HepG2 (cell line): ENCODE data around the gene TRAPPC12. TPM values are rescaled to one million over a fixed set of nuclear protein-coding genes. Genes with fewer than 3 reads are reported as not detected.

ENCODE experiments used
- ARNT ChIP-seq: fragments of 450-650 bp; IDR thresholded peaks from 2 replicates; pipeline ENCODE4 v1.6.1; 2017
- FOXC1 ChIP-seq: sonication (generic); formaldehyde crosslinking; IDR thresholded peaks from 2 replicates; pipeline ENCODE4 v1.8.0; 2022; ENCODE audit warnings: mild to moderate bottlenecking, missing genetic modification reagents, borderline replicate concordance
- HNRNPL ChIP-seq: fragments of 200-400 bp; formaldehyde crosslinking; IDR thresholded peaks from 2 replicates; pipeline ENCODE4 v1.6.1; 2017; ENCODE audit warnings: mild to moderate bottlenecking, low read depth, low read length
- IRF2 ChIP-seq: IDR thresholded peaks from 2 replicates; pipeline ENCODE4 v1.6.1; 2018; ENCODE audit warnings: missing genetic modification reagents, missing compliant biosample characterization
- LRRFIP1 ChIP-seq: sonication (generic); formaldehyde crosslinking; conservative IDR thresholded peaks from 2 replicates; pipeline ENCODE4 v1.4.0; 2020; ENCODE audit warnings: missing genetic modification reagents
- ONECUT2 ChIP-seq: sonication (generic); formaldehyde crosslinking; IDR thresholded peaks from 2 replicates; pipeline ENCODE4 v1.4.0; 2020; ENCODE audit warnings: missing genetic modification reagents
- ZNF235 ChIP-seq: sonication (generic); formaldehyde crosslinking; IDR thresholded peaks from 2 replicates; pipeline ENCODE4 v1.8.1; 2023; ENCODE audit warnings: mild to moderate bottlenecking, missing genetic modification reagents, borderline replicate concordance
- ZNF280B ChIP-seq: sonication (generic); formaldehyde crosslinking; IDR thresholded peaks from 2 replicates; pipeline ENCODE4 v1.5.0; 2020; ENCODE audit warnings: missing genetic modification reagents, mild to moderate bottlenecking, borderline replicate concordance
- ZNF281 ChIP-seq: sonication (generic); formaldehyde crosslinking; IDR thresholded peaks from 2 replicates; pipeline ENCODE4 v1.4.0; 2020; ENCODE audit warnings: missing genetic modification reagents, borderline replicate concordance
- ZNF292 ChIP-seq: sonication (generic); formaldehyde crosslinking; IDR thresholded peaks from 2 replicates; pipeline ENCODE4 v1.8.1; 2022; ENCODE audit warnings: mild to moderate bottlenecking, low read depth, missing genetic modification reagents, borderline replicate concordance
- ZNF335 ChIP-seq: sonication (generic); formaldehyde crosslinking; IDR thresholded peaks from 2 replicates; pipeline ENCODE4 v1.4.0; 2020; ENCODE audit warnings: missing genetic modification reagents
- ZNF343 ChIP-seq: sonication (generic); formaldehyde crosslinking; IDR thresholded peaks from 2 replicates; pipeline ENCODE4 v1.4.0; 2020; ENCODE audit warnings: mild to moderate bottlenecking, missing genetic modification reagents
- ZNF430 ChIP-seq: sonication (generic); formaldehyde crosslinking; IDR thresholded peaks from 2 replicates; pipeline ENCODE4 v1.9.0; 2021; ENCODE audit warnings: mild to moderate bottlenecking, missing genetic modification reagents
- ZNF512 ChIP-seq: sonication (generic); formaldehyde crosslinking; IDR thresholded peaks from 2 replicates; pipeline ENCODE4 v1.4.0; 2020; ENCODE audit warnings: mild to moderate bottlenecking, missing genetic modification reagents
- ZNF605 ChIP-seq: sonication (generic); formaldehyde crosslinking; IDR thresholded peaks from 2 replicates; pipeline ENCODE4 v1.8.0; 2022; ENCODE audit warnings: mild to moderate bottlenecking, missing genetic modification reagents
- ZNF629 ChIP-seq: sonication (generic); formaldehyde crosslinking; conservative IDR thresholded peaks from 2 replicates; pipeline ENCODE4 v1.5.0; 2020; ENCODE audit warnings: missing genetic modification reagents
- ZNF691 ChIP-seq: sonication (generic); formaldehyde crosslinking; IDR thresholded peaks from 2 replicates; pipeline ENCODE4 v1.4.0; 2020; ENCODE audit warnings: missing genetic modification reagents, low read depth, mild to moderate bottlenecking, borderline replicate concordance
- ZNF772 ChIP-seq: sonication (generic); formaldehyde crosslinking; IDR thresholded peaks from 2 replicates; pipeline ENCODE4 v1.5.0; 2020; ENCODE audit warnings: mild to moderate bottlenecking, missing genetic modification reagents
- ZNF891 ChIP-seq: sonication (generic); formaldehyde crosslinking; IDR thresholded peaks from 2 replicates; pipeline ENCODE4 v1.5.0; 2020; ENCODE audit warnings: mild to moderate bottlenecking, missing genetic modification reagents
- polyA plus RNA-seq, 8 experiments: library from polyadenylated mRNA; depleted of rRNA in 3 of 8; stranded (reverse) in 7 of 8; unstranded in 1 of 8; fragments of >200 nt; fragmentation: Illumina TruSeq in 4 of 8; extraction: Trizol in 4 of 8; gene quantifications; 2 replicates each; pipeline versions ENCODE4 v1.2.1 to v1.2.3, GENCODE V29; 2011 to 2016; ENCODE audit warnings: low read depth in 4 of 8, missing spikeins in 1 of 8, mixed read lengths in 1 of 8; ENCODE audit not compliant: insufficient read depth in 1 of 8
- total RNA-seq, 5 experiments: library from RNA; depleted of rRNA; stranded (reverse); fragments of >200 nt; fragmentation: Illumina TruSeq; extraction: Trizol; gene quantifications; 2 replicates each; pipeline ENCODE4 v1.2.3, GENCODE V29; 2016; ENCODE audit warnings: low read depth in 1 of 5

TRAPPC12 gene
- total and polyA plus RNA-seq, 2 of the 13 experiments (the other 11 are each of a cell fraction or from before 2014, with no cell fraction given): 46.4 to 97.7 TPM

- TF ChIP-seq LRRFIP1 (CRISPR knock-in tag) (no peak), ZNF343 (no peak), ARNT (no peak), HNRNPL (no peak), FOXC1 (no peak), ZNF891 (CRISPR knock-in tag) (0 out of 2 replicates have a peak, but pooled peaks have one; percentile 58), ZNF281 (CRISPR knock-in tag) (no peak), ZNF512 (CRISPR knock-in tag) (no peak), ZNF691 (CRISPR knock-in tag) (no peak), ZNF430 (CRISPR knock-in tag) (0 out of 2 replicates have a peak, but pooled peaks have one; percentile 27), ONECUT2 (peak; percentile 82), ZNF292 (no peak), ZNF605 (CRISPR knock-in tag) (peak; percentile 75), ZNF629 (0 out of 2 replicates have a peak, but pooled peaks have one; percentile 17), ZNF335 (CRISPR knock-in tag) (no peak), ZNF235 (CRISPR knock-in tag) (no peak), IRF2 (CRISPR knock-in tag) (no peak), ZNF280B (CRISPR knock-in tag) (0 out of 2 replicates have a peak, but pooled peaks have one; percentile 49), ZNF772 (CRISPR knock-in tag) (peak; percentile 12; the same call in 1 of the 2 replicates)
Observed at GRCh38 chr2:3488061-3488531, 108.6 kb downstream of the TRAPPC12 start (continued).
